H54 (cell line): Measurements from ENCODE around the gene PROM2.

Source experiments
- DNase-seq: peaks from one replicate; pipeline ENCODE4 v3.0.0; 2011; ENCODE audit warnings: low spot score, mixed read lengths; ENCODE audit not compliant: insufficient read length
- FAIRE-seq: peaks from 3 replicates; lab custom pipeline; 2011; peaks lifted over from hg19 to GRCh38; lab: Jason Lieb, UNC
- POLR2A ChIP-seq: IDR thresholded peaks from 2 replicates; pipeline ENCODE4 v1.6.1; 2011; ENCODE audit warnings: low read depth, mild to moderate bottlenecking, low read length

Gene PROM2

DNA sequence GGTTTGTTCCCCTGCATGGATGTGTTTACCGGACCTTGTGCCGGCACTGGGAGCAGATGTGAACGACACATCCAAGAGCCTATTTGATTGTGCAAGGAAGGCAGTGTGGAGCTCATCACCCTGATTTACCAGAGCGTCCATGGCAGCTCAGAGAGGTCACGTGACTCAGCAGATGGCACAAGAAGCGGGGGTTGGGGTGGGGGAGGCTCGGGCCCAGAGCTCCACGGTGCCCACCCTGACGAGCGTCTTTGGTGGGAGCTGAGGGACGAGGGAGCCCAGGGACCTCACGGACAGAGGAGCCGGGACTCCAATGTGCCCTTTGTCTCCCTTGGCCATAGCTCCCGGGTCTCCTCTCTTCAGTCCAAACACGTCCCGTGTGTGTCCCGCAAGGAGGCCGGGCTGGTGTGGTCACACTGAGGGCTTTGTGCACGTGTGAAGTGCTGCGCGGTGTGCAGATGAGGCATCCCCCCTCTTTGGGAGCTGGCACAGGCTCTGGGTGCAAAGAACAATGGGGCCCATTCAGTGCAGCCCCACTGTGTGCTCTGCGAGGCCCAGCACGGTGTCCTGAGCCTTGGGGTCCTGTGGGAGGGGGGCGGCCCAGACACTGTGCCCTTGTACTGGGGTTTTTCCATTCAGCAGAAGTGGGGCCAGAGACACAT is 38.4 kb downstream of the PROM2 start:
- DNase-seq (no peak), FAIRE-seq (no peak)
- TF ChIP-seq POLR2A, result no peak

DNA sequence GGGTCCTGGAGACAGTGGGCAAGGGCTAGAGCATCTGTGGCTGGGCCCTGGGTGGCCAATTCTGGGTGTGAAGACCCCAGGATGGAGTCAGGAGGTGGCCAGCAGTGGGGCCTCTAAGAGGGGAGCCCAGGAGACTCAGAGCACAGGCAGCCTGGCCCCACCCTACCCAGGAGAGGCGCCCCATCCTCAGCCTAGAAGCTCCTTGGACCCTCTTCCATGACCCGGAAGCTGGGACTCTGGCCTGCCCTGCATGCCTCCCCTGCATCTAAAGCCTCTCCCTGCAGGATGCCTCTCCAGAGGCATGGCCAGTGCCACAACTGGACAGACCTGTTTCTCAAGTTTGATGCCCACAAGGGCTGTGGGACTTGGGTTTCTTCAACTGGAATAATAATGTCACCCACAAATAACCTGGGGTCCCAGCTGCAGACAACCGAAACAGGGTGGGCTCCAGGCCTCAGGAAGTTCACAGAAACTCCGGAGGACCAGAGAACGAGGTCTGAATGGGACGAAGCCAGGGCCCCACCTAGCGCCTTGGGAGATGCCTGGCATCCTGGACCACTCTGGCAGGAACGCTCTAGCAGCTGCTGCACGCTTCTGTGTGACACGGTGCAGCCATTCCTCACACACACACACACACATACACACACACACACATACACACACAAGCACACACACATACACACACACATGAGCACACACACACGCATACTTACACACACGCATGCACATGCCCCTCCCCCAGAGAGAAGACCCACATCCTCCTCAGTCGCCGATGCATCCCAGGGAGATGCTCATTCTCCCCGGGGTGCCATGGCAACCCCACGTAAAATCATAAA is 39.3 kb downstream of the PROM2 start:
- no peak for TF ChIP-seq POLR2A
- FAIRE-seq (no peak), DNase-seq (no peak)

DNA sequence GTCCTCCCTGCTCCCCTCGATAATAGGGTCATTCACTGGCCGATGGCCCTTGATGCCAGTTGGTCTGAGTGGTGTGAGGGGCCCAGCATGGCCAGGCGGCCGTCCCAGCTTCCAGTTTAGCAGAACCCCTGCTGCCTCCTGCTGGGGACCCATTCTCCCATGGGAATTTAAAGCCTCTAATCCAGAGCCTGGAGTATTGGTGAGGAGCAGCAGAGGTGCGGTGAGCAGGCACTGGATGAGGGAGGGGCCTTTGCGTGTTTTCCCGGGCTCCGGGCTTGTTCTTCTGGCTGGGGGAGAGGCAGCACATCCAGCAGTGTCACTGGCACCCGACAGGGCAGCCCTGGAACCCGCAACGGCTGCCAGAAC is 40.3 kb downstream of the PROM2 start:
- no peak for TF ChIP-seq POLR2A
- DNase-seq (no peak), FAIRE-seq (no peak)

DNA sequence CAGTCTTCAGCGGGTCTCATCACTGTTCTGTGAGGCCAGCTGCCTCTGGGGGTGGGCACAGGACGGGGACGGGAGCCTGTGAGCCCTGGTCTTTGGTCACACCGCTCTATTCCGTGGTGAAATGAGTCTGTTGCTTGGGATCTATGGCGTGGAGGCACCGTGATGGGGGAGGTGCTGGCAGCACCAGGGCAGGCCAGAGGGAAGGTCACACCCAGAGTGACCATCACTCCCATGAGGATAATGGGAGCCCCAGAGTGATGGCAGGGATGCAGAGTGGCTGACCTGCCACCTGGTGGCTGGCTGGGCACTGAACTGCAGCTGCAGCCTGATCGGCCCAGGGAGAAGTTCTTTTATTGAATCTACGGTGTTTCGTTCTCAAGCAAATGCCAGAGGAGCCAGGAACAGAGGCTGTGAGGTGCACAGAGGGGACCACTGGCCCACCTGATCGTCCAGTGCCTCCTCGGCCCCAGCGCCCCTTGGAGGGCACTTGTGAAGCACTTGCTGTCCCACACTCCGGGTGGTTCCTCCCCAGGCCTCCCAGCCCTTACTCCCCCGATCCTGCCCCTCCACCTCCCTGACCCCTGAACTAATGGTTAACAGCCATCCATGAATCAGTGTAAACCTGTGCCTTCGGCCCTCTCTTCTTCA is 40.8 kb downstream of the PROM2 start:
- DNase-seq (peak; percentile 74), FAIRE-seq (no peak)
- no peak for TF ChIP-seq POLR2A

DNA sequence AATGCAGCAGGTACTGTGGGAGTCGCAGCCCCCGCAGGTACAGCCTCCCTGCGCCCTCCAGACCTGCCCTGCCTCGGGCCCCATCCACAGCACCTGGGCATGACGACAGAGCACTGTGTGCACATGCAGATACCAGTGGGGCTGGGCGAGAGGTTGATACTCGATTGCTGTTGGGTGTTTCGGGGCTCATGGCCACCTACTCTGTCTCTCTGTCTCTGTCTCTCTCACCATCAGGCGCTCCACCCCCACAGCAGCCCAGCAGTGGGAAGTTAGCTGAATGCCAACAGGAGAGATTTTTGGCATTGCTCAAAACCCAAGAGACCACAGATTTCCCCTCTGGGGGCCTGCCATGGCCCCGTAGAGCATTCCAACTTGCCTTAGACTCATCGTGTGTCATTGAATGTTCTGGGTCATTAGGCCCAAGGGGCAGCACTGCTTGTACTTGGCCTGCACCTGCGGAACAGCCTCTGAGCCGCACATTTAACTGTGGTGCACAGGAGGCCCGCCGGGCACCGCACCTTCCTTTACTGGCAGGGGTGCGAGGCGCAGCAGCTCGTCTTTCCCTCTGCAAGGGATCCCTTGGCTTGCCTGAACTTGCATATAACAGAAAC is 41.7 kb downstream of the PROM2 start:
- peak; percentile 89 for FAIRE-seq
- no peak for TF ChIP-seq POLR2A
- DNase-seq, result peak; percentile 74

DNA sequence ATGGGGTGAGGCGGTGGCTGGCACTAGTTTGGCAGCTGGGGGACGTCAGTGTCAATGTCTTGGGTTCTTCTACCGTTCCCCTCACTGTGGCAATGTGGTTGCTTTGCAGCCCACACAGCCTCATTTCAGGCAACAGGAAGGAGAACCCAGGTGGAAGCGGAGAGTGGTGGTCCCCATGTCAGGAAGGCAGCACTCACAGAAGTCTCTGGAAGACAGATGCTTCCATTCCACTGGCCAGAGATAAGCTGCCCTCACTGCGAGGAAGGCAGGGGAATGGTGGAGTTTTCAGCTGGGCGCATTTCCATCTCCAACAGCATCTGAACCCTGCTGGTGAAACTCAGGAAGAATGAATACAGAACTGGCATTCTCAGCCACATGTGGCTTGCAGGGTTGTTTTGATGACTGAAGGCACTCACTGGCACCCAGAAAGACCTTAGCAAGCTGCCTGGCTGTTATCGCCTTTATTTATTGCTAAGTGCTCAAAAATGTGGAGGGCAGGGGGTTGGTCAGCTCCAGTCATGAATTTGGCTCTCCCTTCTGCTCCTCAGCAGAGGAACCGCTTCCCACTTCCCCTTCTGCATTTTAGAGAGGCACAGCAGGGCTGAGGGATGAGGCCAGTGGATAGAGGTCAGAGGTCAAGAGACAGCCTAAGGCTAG is 42.3 kb downstream of the PROM2 start:
- peak; percentile 79 for DNase-seq
- peak; percentile 88 for FAIRE-seq
- TF ChIP-seq POLR2A, result no peak

DNA sequence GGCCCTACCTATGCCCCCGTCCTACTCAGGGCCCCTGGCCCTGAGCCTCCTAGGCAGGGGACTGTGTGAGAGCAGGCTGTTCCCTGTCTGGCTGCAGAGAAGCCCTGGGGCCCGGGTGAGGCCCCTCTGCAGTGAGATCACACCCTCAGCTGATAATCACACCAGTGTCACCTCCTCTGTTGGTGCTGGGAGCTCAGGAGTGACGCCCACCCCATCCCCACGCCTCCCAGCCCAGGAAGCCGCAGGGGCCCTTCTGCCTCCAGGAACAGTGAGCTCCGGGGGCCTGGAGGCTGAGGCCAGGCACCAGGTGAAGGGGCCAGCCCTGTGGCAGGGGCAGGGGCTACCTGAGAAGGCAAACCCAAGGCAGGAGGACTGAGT is 42.9 kb downstream of the PROM2 start:
- TF ChIP-seq POLR2A, result no peak
- FAIRE-seq (no peak), DNase-seq (peak; percentile 56)

DNA sequence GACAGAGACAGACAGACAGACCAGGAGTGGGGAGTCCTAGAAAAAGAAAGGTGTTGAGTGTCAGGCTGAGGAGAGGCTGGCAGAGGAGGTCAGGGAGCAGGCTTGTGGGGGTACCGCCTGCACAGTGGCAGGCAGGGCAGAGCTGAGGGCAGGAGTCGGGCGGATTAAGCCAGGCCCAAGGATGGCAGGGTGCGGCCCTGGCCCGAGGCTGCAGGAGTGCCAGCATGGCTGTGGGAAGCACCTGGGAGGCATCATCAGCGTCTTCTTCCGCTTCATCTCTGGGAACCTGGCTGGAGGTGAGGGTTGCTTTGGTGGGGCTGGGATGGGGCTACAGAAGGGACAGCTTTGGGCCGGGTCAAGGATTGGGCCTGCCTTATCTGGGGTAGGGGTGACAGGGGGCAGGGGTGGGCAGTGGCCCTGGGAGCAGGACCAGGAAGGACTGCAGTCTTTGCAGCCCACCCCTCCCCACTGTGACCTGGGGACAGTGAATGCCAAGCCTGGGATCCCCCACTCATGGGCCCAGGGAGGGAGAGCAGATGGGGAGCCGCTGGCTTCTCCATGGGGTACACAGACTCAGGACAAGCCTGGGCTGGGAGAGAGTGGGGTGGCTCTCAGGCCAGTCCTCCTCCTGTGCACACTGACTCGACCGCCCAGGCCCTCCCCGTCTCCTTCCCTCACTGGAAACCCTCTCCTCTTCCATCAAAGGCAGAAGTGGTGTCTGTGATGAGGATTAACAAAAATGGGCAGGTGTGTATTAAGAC is 43.6 kb downstream of the PROM2 start:
- DNase-seq (no peak), FAIRE-seq (no peak)
- no peak for TF ChIP-seq POLR2A

DNA sequence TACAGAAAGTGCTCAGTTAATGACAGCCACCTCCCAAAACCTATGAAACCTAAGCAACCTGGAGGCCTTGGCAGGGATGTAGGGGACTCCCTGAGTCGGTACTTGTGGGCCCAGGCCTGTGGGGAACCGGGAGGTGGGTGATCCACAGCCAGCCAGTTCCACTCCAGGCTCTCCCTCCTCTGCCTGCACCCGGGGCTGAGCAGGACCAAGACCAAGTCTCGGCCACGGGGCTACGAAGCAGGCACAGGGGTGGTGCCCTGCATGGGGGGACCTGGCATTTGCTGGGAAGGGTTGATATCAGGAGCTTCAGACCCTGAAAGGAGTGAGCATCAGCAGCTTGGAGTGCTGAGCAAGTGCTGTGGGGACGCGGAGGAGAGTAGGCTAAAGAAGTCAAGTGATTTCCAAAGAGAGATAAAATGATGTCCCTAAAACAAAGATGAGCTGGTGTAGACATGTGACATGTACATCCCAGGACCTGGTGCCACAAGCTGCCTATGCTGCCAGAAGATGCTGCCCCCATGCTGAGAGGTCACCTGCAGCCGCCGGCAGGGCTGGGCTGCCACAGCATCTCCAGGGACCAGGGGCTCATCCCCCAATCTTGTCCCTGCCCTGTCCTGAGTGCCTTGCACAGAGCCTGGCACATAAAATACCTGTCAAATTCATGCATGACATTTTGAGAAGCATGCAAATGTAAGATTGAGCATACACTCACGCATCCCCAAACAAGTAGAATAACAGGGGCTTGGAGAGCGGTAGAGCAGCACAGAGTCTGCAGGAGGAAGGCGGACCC is 44.4 kb downstream of the PROM2 start:
- no peak for TF ChIP-seq POLR2A
- DNase-seq, result no peak
- no peak for FAIRE-seq

DNA sequence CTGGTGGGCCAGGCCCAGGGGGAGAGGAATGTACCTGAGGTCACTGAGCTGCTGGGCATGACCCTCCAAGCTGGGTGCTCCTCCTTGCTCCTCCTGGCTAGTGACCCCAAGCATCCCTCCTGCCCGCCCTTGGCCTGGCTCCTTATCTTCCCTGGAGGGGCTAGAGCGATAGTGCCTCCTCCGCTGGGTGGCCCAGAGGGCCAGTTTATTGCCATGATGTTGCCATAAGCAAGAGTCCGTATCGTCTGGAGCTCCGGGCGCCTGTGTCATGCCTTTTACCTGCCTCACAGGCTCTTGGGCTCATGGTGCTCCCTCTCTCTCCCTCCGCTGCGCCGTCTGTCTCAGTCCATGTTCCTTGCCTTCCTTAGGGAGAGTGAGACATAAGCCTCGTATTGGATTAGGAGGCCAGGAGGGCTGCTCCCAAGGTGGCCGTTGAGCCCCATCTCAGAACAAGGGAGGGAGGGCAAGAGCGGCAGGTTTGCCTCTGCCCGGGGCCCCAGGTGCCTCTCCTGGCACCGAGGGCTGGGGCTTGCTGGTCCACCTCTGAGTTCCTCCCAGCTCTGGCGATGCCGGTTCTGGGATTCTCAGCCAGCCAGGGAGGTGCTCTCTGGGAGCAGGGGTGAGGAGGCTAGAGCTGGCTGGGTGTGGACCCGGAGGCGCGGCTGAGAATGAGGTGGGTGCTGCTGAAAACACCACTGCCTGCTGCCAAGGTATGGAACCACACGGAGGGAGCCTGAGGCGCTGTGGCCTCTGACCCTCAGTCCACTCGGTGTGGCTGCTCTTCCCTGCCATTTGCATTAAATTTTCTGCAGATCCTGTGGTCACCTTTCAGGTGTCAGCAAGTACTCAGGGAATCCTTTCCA is 45.5 kb downstream of the PROM2 start:
- no peak for DNase-seq
- no peak for TF ChIP-seq POLR2A
- no peak for FAIRE-seq

DNA sequence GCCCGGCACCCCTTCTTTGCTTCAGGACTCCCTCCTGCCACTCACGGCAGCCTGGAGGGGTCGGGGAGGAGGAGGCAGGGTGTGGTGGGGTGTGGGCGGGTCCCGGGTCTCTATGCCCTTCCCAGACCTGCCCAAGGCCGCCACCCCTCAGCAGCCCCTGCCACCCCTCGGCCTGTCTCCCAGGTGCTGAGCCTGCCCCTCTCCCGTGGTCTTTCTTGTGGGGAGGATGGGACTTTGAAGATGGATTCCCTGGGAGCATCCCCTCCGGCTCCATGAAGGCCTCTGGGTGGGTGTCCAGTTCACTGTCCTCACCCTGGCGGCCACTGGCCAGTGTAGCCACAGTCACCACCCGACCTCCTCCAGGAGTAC is 46.1 kb downstream of the PROM2 start:
- no peak for TF ChIP-seq POLR2A
- FAIRE-seq, result no peak
- no peak for DNase-seq
